GM21360 (cell line): ENCODE results near the gene ERFL.
"Not testable (repeated sequence)": the region's sequence is repeated elsewhere in the genome, so short reads cannot be mapped to it uniquely, and the experiment has no call there.

Experiments
- ATAC-seq: cut with Tn5 transposase; IDR thresholded peaks from one replicate; pipeline ENCODE4 v1.9.1; 2021; ENCODE audit warnings: mild to moderate bottlenecking, moderate library complexity; ENCODE audit not compliant: unreplicated experiment

ERFL gene

DNA sequence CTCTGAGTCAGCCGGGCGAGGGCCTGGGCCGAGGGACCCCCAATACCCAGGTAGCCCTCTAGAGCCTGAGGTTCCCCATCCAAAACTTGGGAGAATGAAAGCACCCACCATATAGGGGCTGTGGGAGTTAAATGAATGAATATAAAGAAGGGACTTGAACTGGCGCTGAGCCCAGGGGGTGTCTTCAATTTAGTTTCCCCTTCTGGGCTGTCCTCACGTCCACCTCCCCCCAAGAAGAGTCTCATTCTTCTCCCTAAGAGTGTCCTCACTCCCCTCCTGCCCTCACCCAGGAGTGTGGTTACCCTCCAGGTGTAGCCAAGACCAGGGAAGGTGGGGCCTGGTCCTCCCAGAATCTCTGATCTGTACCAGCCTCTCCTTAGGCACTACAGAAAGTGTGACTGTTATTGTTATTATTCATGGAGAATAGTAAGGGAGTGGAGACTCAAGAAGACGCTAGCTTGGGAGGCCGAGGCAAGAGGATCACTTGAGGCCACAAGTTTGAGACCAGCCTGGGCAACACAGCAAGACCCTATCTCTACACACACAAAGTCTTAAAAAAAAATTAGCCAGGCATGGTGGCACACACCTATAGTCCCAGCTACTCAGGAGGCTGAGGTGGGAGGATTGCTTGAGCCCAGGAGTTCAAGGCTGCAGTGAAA is 48.5 kb downstream of the ERFL start:
- no peak for ATAC-seq

- no peak for ATAC-seq
Measured at GRCh38 chr19:41879080-41879479, 49.2 kb downstream of the ERFL start.

DNA sequence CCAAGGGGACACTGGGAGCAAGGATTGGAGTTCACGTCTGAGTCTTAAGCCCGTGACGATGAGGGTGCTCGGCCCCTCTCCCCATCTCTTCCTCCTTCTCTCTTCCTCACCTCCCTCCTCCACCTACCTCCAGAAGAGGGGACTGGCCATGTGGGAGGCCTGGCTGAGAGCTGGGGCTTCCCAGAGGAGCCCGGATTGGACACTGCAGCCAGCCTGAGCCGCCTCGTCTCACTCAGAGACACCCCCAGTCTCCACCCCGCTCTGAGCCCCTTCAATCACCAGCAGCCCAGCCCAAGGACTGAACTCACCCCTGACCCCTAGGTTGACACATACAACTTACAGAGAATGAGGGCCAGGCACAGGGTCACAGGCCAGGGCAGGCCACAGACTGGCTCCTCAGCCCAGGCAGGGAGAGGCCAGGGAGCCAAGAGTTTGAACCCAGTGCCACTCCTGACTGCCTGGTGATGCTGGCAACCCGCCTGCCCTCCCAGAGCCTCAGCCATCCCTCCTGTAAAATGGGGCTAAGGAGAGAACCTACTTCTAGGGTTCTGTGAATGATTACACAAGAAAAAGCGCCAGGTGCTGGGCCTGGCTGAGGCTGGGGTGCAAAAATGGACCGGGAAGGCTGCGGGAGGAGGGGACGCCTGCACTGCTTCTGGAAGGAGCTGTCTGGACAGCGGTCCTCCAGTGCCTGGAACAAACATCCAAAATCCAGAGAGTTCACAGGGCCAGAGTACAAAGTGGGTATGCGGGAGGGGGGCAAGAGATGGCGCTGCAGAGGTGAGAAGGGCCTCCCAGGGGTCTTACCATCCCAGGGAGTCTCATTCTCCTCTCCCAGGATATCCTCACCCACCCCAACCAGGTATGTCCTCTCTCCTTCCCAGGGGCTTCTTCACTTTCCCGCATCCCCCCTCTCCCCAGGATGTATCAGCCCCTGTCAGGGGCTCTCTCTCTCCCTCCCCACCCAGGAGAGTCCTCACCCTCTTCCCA is 50.0 kb downstream of the ERFL start:
- no peak for ATAC-seq

GRCh38 chr19:41876847-41877832 is 51.1 kb downstream of the ERFL start, which contains the start of gene CD79A:
Gene CD79A (plus strand): TSS chr19:41877279. CDS start chr19:41877305, 26 bp downstream.
- ATAC-seq: peak; percentile 50

- not testable (repeated sequence) for ATAC-seq
Measured at GRCh38 chr19:41875973-41876372, 52.3 kb downstream of the ERFL start.

- no peak for ATAC-seq
Measured at GRCh38 chr19:41872775-41873647, 55.2 kb downstream of the ERFL start.

GRCh38 chr19:41872384-41872774 is 55.9 kb downstream of the ERFL start:
- ATAC-seq: no peak

- ATAC-seq: peak; percentile 32
Measured at GRCh38 chr19:41871573-41872383, 56.5 kb downstream of the ERFL start.

DNA sequence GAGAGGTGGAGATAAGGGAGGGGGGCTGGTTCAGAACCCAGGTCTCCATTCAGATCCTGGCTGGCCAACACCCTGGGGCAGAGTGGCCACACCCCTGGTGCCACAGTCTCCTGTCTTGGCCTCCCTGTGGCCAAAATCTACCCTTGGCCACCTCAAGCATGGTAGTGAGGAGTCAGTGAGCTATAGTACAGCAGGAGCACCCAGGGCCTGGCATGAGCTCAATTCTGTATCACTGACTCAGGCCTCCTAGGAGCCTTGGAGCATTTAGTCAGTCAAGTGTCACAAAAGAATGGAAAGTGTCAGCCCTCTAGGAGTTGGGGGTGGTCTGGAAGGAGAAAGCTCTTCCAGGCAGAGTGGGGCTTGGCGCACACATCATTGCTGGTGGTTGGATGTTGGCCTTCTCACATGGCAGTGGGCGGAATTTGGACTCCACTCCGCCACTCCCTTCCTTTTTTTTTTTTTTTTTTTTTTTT is 57.8 kb downstream of the ERFL start:
- no peak for ATAC-seq

GRCh38 chr19:41869374-41869955 is 58.8 kb downstream of the ERFL start:
- no peak for ATAC-seq

GRCh38 chr19:41868989-41869300 is 59.3 kb downstream of the ERFL start:
- ATAC-seq: no peak

GRCh38 chr19:41868120-41868988 is 59.9 kb downstream of the ERFL start:
- ATAC-seq: no peak

GRCh38 chr19:41866284-41866683 is 62.0 kb downstream of the ERFL start:
- ATAC-seq: no peak

- ATAC-seq: no peak
Measured at GRCh38 chr19:41864374-41864773, 63.9 kb downstream of the ERFL start.

- no peak for ATAC-seq
Measured at GRCh38 chr19:41863209-41863931, 64.9 kb downstream of the ERFL start.

- ATAC-seq: no peak
Measured at GRCh38 chr19:41862445-41862986, 65.7 kb downstream of the ERFL start.

GRCh38 chr19:41861846-41862245 is 66.4 kb downstream of the ERFL start:
- ATAC-seq: no peak
